Panc1 (cell line): ENCODE measurements around the gene ATG4D. TPM values are rescaled to one million over a fixed set of nuclear protein-coding genes. Genes with fewer than 3 reads are reported as not detected.
A peak's percentile ranks its signal among the peaks of the same experiment; 100 is the strongest.

Source experiments
- ATAC-seq: fragments of 200-7000 bp; cut with Tn5 transposase; 2 replicates; pipeline ENCODE4 v1.9.1; 2020; ENCODE audit warnings: mild to moderate bottlenecking, moderate library complexity
- BruUV-seq: library from RNA; stranded (reverse); fragments of 400-500 nt; replicated peaks from 2 replicates; lab custom pipeline; 2021; lab: Mats Ljungman, UMichigan
- CTCF ChIA-PET: fragments of 300-600 bp; sonication (Branson Sonifier 250); formaldehyde crosslinking; loops from one replicate; lab custom pipeline; 2022; ENCODE audit warnings: antibody characterized with exemption; lab: Charles Lee
- POLR2A ChIA-PET: fragments of 300-600 bp; sonication (Branson Sonifier 250); formaldehyde crosslinking; loops from one replicate; lab custom pipeline; 2022; ENCODE audit warnings: antibody characterized with exemption; lab: Charles Lee
- DNase-seq: peaks from one replicate; pipeline ENCODE4 v3.0.0-alpha.2; 2010; ENCODE audit warnings: low read depth, low spot score
- H3K27ac ChIP-seq: 2 replicates; pipeline ENCODE4 v1.5.1; 2011; ENCODE audit warnings: mild to moderate bottlenecking, low read length, inconsistent platforms
- H3K27me3 ChIP-seq: fragments of 200-500 bp; sonication (Bioruptor generic); 2 replicates; pipeline ENCODE4 v1.6.0; 2014; ENCODE audit warnings: low read length, inconsistent platforms; ENCODE audit not compliant: control insufficient read depth, insufficient read depth
- H3K36me3 ChIP-seq: fragments of 200-500 bp; sonication (Bioruptor generic); 2 replicates; pipeline ENCODE4 v1.5.1; 2014; ENCODE audit warnings: inconsistent platforms, mild to moderate bottlenecking, low read length, moderate library complexity; ENCODE audit not compliant: control insufficient read depth, insufficient read depth
- H3K4me1 ChIP-seq: 2 replicates; pipeline ENCODE4 v1.5.1; 2011; ENCODE audit warnings: inconsistent platforms, mild to moderate bottlenecking, low read length, moderate library complexity; ENCODE audit not compliant: control insufficient read depth, insufficient read depth
- H3K4me3 ChIP-seq, 2 experiments: 2 replicates each; pipeline ENCODE4 v1.5.1; 2011 to 2012; ENCODE audit warnings: low read depth in 2 of 2, low read length in 2 of 2, mild to moderate bottlenecking in 2 of 2, inconsistent platforms in 1 of 2, moderate library complexity in 1 of 2
- H3K9me3 ChIP-seq: fragments of 200-500 bp; sonication (Bioruptor generic); 2 replicates; pipeline ENCODE4 v1.5.1; 2014; ENCODE audit warnings: low read depth, mild to moderate bottlenecking, inconsistent platforms, low read length, moderate library complexity; ENCODE audit not compliant: control insufficient read depth, insufficient read depth
- CTCF ChIP-seq: fragments of 450-650 bp; IDR thresholded peaks from 2 replicates; pipeline ENCODE4 v1.5.1; 2017; ENCODE audit warnings: mild to moderate bottlenecking
- POLR2AphosphoS5 ChIP-seq: IDR thresholded peaks from 2 replicates; pipeline ENCODE4 v1.6.1; 2012; ENCODE audit warnings: mild to moderate bottlenecking, low read depth, low read length, moderate library complexity
- REST ChIP-seq, 2 experiments: IDR thresholded peaks; 2 replicates each; pipeline ENCODE4 v1.6.1; 2011 to 2012; ENCODE audit warnings: low read depth in 2 of 2, control low read depth in 1 of 2, low read length in 1 of 2, mild to moderate bottlenecking in 1 of 2, moderate library complexity in 1 of 2; ENCODE audit not compliant: insufficient read depth in 1 of 2
- SIN3A ChIP-seq: IDR thresholded peaks from 2 replicates; pipeline ENCODE4 v1.6.1; 2012; ENCODE audit warnings: low read depth, mild to moderate bottlenecking, low read length, moderate library complexity, borderline replicate concordance; ENCODE audit not compliant: insufficient read depth
- TCF7L2 ChIP-seq: IDR thresholded peaks from 2 replicates; pipeline ENCODE4 v1.6.1; 2011; ENCODE audit warnings: mild to moderate bottlenecking, low read depth, low read length, inconsistent platforms
- in situ Hi-C: cut with HindIII; loops from 2 replicates; pipeline ENCODE4 v1.10.0; 2016; ENCODE audit warnings: low sequenced_read_pairs, low pct_unique_long_range_greater_than_20kb
- intact Hi-C: fragments of 100-400 bp; cut with micrococcal nuclease; formaldehyde crosslinking; loops from one replicate; pipeline ENCODE4 v1.10.0; 2022; ENCODE audit not compliant: unreplicated experiment
- total RNA-seq: library from RNA; stranded (reverse); gene quantifications from one replicate; pipeline ENCODE4 v1.2.1, GENCODE V29; 2021; ENCODE audit not compliant: unreplicated experiment

ATG4D gene
- total RNA-seq, 1 experiment from 2014 or later = 28.0 TPM

- H3K9me3 ChIP-seq = no peaks in the 10 kb centered on the region
- no peak overlapping the region for H3K4me3 ChIP-seq
- DNase-seq (no peak), ATAC-seq (peak; percentile 83)
- ChIA-PET CTCF (interaction anchor here (0.8 kb wide), 1 partner anchor 69 kb away, joined by 4 read pairs; no protein-coding TSS in a partner anchor), POLR2A (interaction anchor here (0.6 kb wide), 1 partner anchor 105 kb away, joined by 3 read pairs; no protein-coding TSS in a partner anchor)
- H3K36me3 ChIP-seq = no peaks in the 10 kb centered on the region
- intact Hi-C loops = no loop called here
- no peak for TF ChIP-seq REST (IDR thresholded peaks at IDR 0.05; ENCODE audit: insufficient read depth in 1 of 2, low read depth in 2 of 2, low read length in 1 of 2)
- no peak for TF ChIP-seq CTCF
- no peak for TF ChIP-seq SIN3A
- TF ChIP-seq POLR2AphosphoS5 = peak; percentile 74
- no peak for TF ChIP-seq TCF7L2
- H3K4me1 ChIP-seq = no peaks in the 10 kb centered on the region
- in situ Hi-C loops = no loop called here
- H3K27me3 ChIP-seq = no peaks in the 10 kb centered on the region
- no peak overlapping the region for H3K27ac ChIP-seq
- BruUV-seq = no TSS peak
Observed at GRCh38 chr19:10552510-10553053, 8.9 kb downstream of the ATG4D start.

- Histone ChIP-seq H3K4me3 (no peak overlapping the region), H3K27ac (no peak overlapping the region), H3K36me3 (no peaks in the 10 kb centered on the region), H3K27me3 (no peaks in the 10 kb centered on the region), H3K9me3 (no peaks in the 10 kb centered on the region), H3K4me1 (no peaks in the 10 kb centered on the region)
- no peak for DNase-seq
- ChIA-PET CTCF (no interaction called here), POLR2A (interaction anchor here (0.6 kb wide), 1 partner anchor 105 kb away, joined by 3 read pairs; no protein-coding TSS in a partner anchor)
- in situ Hi-C loops = no loop called here
- BruUV-seq = TSS peak; percentile 96
- intact Hi-C loops = no loop called here
- peak; percentile 4; the same call in 1 of the 2 replicates for ATAC-seq
- no peak for TF ChIP-seq POLR2AphosphoS5
- no peak for TF ChIP-seq SIN3A
- TF ChIP-seq REST (IDR thresholded peaks at IDR 0.05; ENCODE audit: insufficient read depth in 1 of 2, low read depth in 2 of 2, low read length in 1 of 2) = no peak
- no peak for TF ChIP-seq CTCF
Observed at GRCh38 chr19:10553087-10553667, 9.5 kb downstream of the ATG4D start.
